H1 (cell line): ENCODE results near the gene ARL2BP. TPM values are rescaled to one million over a fixed set of nuclear protein-coding genes. Genes with fewer than 3 reads are reported as not detected.

Experiments used
- CTCF ChIA-PET: fragments of 300-600 bp; sonication (Branson Sonifier 250); formaldehyde crosslinking; loops from one replicate; lab custom pipeline; 2021; ENCODE audit not compliant: partially characterized antibody; lab: Charles Lee
- POLR2A ChIA-PET: fragments of 300-600 bp; sonication (Branson Sonifier 250); formaldehyde crosslinking; loops from one replicate; lab custom pipeline; 2021; ENCODE audit warnings: inconsistent platforms; ENCODE audit not compliant: partially characterized antibody; lab: Charles Lee
- DNase-seq, 2 experiments: peaks; one replicate each; pipeline versions ENCODE4 v3.0.0 to v3.0.0-alpha.2; 2010 to 2022; ENCODE audit warnings: low spot score in 2 of 2, low read depth in 1 of 2, mixed read lengths in 1 of 2
- FAIRE-seq: peaks from 2 replicates; lab custom pipeline; 2011; peaks lifted over from hg19 to GRCh38; lab: Jason Lieb, UNC
- H2AFZ ChIP-seq: 2 replicates; pipeline ENCODE4 v1.8.1; 2012; ENCODE audit warnings: low read length, inconsistent platforms
- H2AK5ac ChIP-seq: 2 replicates; pipeline ENCODE4 v1.6.1; 2013; ENCODE audit warnings: low read depth, low read length
- H2BK120ac ChIP-seq: replicated peaks from 2 replicates; pipeline ENCODE3; 2013; ENCODE audit warnings: low read depth, low read length, inconsistent platforms
- H2BK12ac ChIP-seq: 2 replicates; pipeline ENCODE4 v1.6.1; 2013; ENCODE audit warnings: low read depth, low read length
- H2BK15ac ChIP-seq: 2 replicates; pipeline ENCODE4 v1.6.1; 2013; ENCODE audit warnings: low read length
- H2BK20ac ChIP-seq: 2 replicates; pipeline ENCODE4 v1.6.1; 2013; ENCODE audit warnings: low read length
- H2BK5ac ChIP-seq: 2 replicates; pipeline ENCODE4 v1.6.1; 2013; ENCODE audit warnings: low read depth, low read length
- H3K14ac ChIP-seq: 2 replicates; pipeline ENCODE4 v1.6.1; 2013; ENCODE audit warnings: inconsistent platforms; ENCODE audit not compliant: insufficient read length
- H3K18ac ChIP-seq: 2 replicates; pipeline ENCODE4 v1.6.1; 2013; ENCODE audit warnings: low read length; ENCODE audit errors: extremely low read depth
- H3K23ac ChIP-seq: 2 replicates; pipeline ENCODE4 v1.6.1; 2013; ENCODE audit warnings: inconsistent platforms; ENCODE audit not compliant: insufficient read length
- H3K23me2 ChIP-seq: 2 replicates; pipeline ENCODE4 v1.6.1; 2013; ENCODE audit warnings: low read depth, low read length
- H3K27ac ChIP-seq: 2 replicates; pipeline ENCODE4 v1.6.1; 2011; ENCODE audit warnings: low read depth, low read length, inconsistent platforms
- H3K27me3 ChIP-seq, 4 experiments: replicated peaks in 1 of 4; 1 replicate in 1 of 4; 2 replicates in 3 of 4; pipeline versions ENCODE4 v1.6.1 to v1.8.1; 2011 to 2013; ENCODE audit warnings: low read length in 3 of 4, mild to moderate bottlenecking in 3 of 4, inconsistent platforms in 2 of 4, mixed read lengths in 2 of 4, moderate library complexity in 1 of 4; ENCODE audit not compliant: control insufficient read depth in 3 of 4, insufficient read depth in 3 of 4; ENCODE audit errors: extremely low read depth in 1 of 4
- H3K36me3 ChIP-seq, 4 experiments: 2 replicates each; pipeline versions ENCODE4 v1.6.1 to v1.8.1; 2011 to 2013; ENCODE audit warnings: mild to moderate bottlenecking in 4 of 4, low read length in 3 of 4, moderate library complexity in 2 of 4, control low read depth in 1 of 4, inconsistent platforms in 1 of 4; ENCODE audit not compliant: insufficient read depth in 4 of 4, control insufficient read depth in 2 of 4
- H3K4ac ChIP-seq: replicated peaks from 2 replicates; pipeline ENCODE3; 2013; ENCODE audit warnings: low read length, low read depth, mixed read lengths, inconsistent platforms; ENCODE audit not compliant: insufficient read length
- H3K4me1 ChIP-seq, 4 experiments: replicated peaks in 1 of 4; 1 replicate in 1 of 4; 2 replicates in 3 of 4; pipeline versions ENCODE4 v1.6.1 to v1.8.1; 2011 to 2013; ENCODE audit warnings: low read length in 3 of 4, inconsistent platforms in 2 of 4, mixed read lengths in 1 of 4; ENCODE audit not compliant: insufficient read depth in 4 of 4, control insufficient read depth in 3 of 4
- H3K4me2 ChIP-seq, 2 experiments: 2 replicates each; pipeline versions ENCODE4 v1.6.1 to v1.8.1; 2011 to 2013; ENCODE audit warnings: low read depth in 2 of 2, low read length in 2 of 2, control low read depth in 1 of 2, inconsistent platforms in 1 of 2, mild to moderate bottlenecking in 1 of 2; ENCODE audit not compliant: insufficient read depth in 1 of 2
- H3K4me3 ChIP-seq, 4 experiments: fragments of 200-600, 300-600 bp in 1 of 4; sonication (generic), shearing (Covaris generic), sonication (Bioruptor Twin) in 1 of 4; 2 replicates each; pipeline versions ENCODE4 v1.5.1 to v1.8.1; 2011 to 2016; ENCODE audit warnings: low read length in 4 of 4, low read depth in 3 of 4, control low read depth in 2 of 4, inconsistent platforms in 2 of 4, mild to moderate bottlenecking in 2 of 4, mixed read lengths in 1 of 4, moderate library complexity in 1 of 4; ENCODE audit not compliant: insufficient read depth in 2 of 4; ENCODE audit errors: extremely low read depth in 1 of 4
- H3K56ac ChIP-seq: replicated peaks from 2 replicates; pipeline ENCODE3; 2013; ENCODE audit warnings: low read depth, mild to moderate bottlenecking, mixed read lengths, low read length, inconsistent platforms; ENCODE audit not compliant: insufficient read length
- H3K79me1 ChIP-seq: 2 replicates; pipeline ENCODE4 v1.6.1; 2013; ENCODE audit warnings: low read depth, low read length, control low read depth
- H3K79me2 ChIP-seq, 2 experiments: 2 replicates each; pipeline versions ENCODE4 v1.6.1 to v1.8.1; 2012 to 2013; ENCODE audit warnings: low read length in 2 of 2, mild to moderate bottlenecking in 2 of 2, inconsistent platforms in 1 of 2; ENCODE audit not compliant: insufficient read depth in 2 of 2, control insufficient read depth in 1 of 2
- H3K9ac ChIP-seq, 4 experiments: replicated peaks in 1 of 4; 1 replicate in 1 of 4; 2 replicates in 3 of 4; pipeline versions ENCODE4 v1.6.1 to v1.8.1; 2011 to 2013; ENCODE audit warnings: low read depth in 3 of 4, low read length in 3 of 4, control low read depth in 2 of 4, mild to moderate bottlenecking in 2 of 4, moderate library complexity in 2 of 4, inconsistent platforms in 1 of 4; ENCODE audit errors: extremely low read depth in 1 of 4
- H3K9me3 ChIP-seq, 2 experiments: 2 replicates each; pipeline versions ENCODE4 v1.6.1 to v1.8.1; 2012 to 2013; ENCODE audit warnings: mild to moderate bottlenecking in 2 of 2, moderate library complexity in 2 of 2, control low read depth in 1 of 2, inconsistent platforms in 1 of 2, low read depth in 1 of 2, low read length in 1 of 2, mixed read lengths in 1 of 2; ENCODE audit not compliant: insufficient read depth in 2 of 2
- H4K20me1 ChIP-seq, 2 experiments: replicated peaks in 1 of 2; 2 replicates each; pipeline versions ENCODE3 to v1.8.1; 2011 to 2013; ENCODE audit warnings: inconsistent platforms in 2 of 2, low read length in 2 of 2, mild to moderate bottlenecking in 1 of 2; ENCODE audit not compliant: insufficient read depth in 2 of 2, control insufficient read depth in 1 of 2
- H4K5ac ChIP-seq: 2 replicates; pipeline ENCODE4 v1.6.1; 2013; ENCODE audit warnings: low read length, low read depth, mixed read lengths, inconsistent platforms; ENCODE audit not compliant: insufficient read length
- H4K8ac ChIP-seq: 2 replicates; pipeline ENCODE4 v1.8.0; 2013; ENCODE audit warnings: mild to moderate bottlenecking, moderate library complexity, low read length, inconsistent platforms; ENCODE audit not compliant: insufficient read depth; ENCODE audit errors: extremely low read depth
- H4K91ac ChIP-seq: replicated peaks from 2 replicates; pipeline ENCODE3; 2013; ENCODE audit warnings: low read length, mixed read lengths, inconsistent platforms; ENCODE audit not compliant: insufficient read length
- BCL11A ChIP-seq, 2 experiments: IDR thresholded peaks; one replicate each; pipeline ENCODE4 v1.6.1; 2011; ENCODE audit warnings: low read depth in 2 of 2, low read length in 2 of 2, mild to moderate bottlenecking in 2 of 2
- BRCA1 ChIP-seq: IDR thresholded peaks from 2 replicates; pipeline ENCODE4 v1.6.1; 2012; ENCODE audit warnings: low read depth, low read length, improper control_type of control experiment
- CBX8 ChIP-seq: fragments of 300-800, 300-1000 bp; sonication (generic); IDR thresholded peaks from 2 replicates; pipeline ENCODE4 v1.7.1; 2016; ENCODE audit warnings: low read depth, low read length, borderline replicate concordance
- CTCF ChIP-seq, 3 experiments: IDR thresholded peaks; 1 replicate in 2 of 3; 2 replicates in 1 of 3; pipeline versions ENCODE4 v1.5.1 to v1.6.1; 2011; ENCODE audit warnings: low read length in 3 of 3, mild to moderate bottlenecking in 3 of 3, inconsistent platforms in 2 of 3, low read depth in 1 of 3, moderate library complexity in 1 of 3; ENCODE audit not compliant: insufficient read depth in 1 of 3; ENCODE audit errors: control extremely low read depth in 1 of 3
- HDAC6 ChIP-seq: IDR thresholded peaks from one replicate; pipeline ENCODE4 v1.7.1; 2012; ENCODE audit warnings: low read depth, mild to moderate bottlenecking, inconsistent platforms, low read length, moderate library complexity
- KDM1A ChIP-seq: fragments of 200-600, 300-600 bp; sonication (generic); IDR thresholded peaks from 2 replicates; pipeline ENCODE4 v1.7.1; 2016; ENCODE audit warnings: mild to moderate bottlenecking, low read length, borderline replicate concordance
- MAFK ChIP-seq: IDR thresholded peaks from 2 replicates; pipeline ENCODE4 v1.6.1; 2012; ENCODE audit warnings: low read depth, mild to moderate bottlenecking, improper control_type of control experiment, low read length
- MAX ChIP-seq: IDR thresholded peaks from 2 replicates; pipeline ENCODE4 v1.6.1; 2012; ENCODE audit warnings: inconsistent platforms
- RFX5 ChIP-seq: IDR thresholded peaks from 2 replicates; pipeline ENCODE4 v1.6.1; 2011; ENCODE audit warnings: low read depth, low read length, improper control_type of control experiment, borderline replicate concordance
- SIRT6 ChIP-seq: IDR thresholded peaks from one replicate; pipeline ENCODE4 v1.7.1; 2012; ENCODE audit warnings: low read length, inconsistent platforms
- SP2 ChIP-seq: IDR thresholded peaks from 2 replicates; pipeline ENCODE4 v1.6.1; 2012; ENCODE audit warnings: mild to moderate bottlenecking, low read length, inconsistent platforms
- TAF7 ChIP-seq: optimal IDR thresholded peaks from 2 replicates; pipeline ENCODE3; 2011; ENCODE audit warnings: low read depth, mild to moderate bottlenecking, inconsistent platforms, low read length, moderate library complexity, borderline replicate concordance
- TEAD4 ChIP-seq: IDR thresholded peaks from 2 replicates; pipeline ENCODE4 v1.6.1; 2012; ENCODE audit warnings: low read depth, low read length, inconsistent platforms, mixed read lengths
- YY1 ChIP-seq: IDR thresholded peaks from 2 replicates; pipeline ENCODE4 v1.6.1; 2011; ENCODE audit warnings: low read depth, mild to moderate bottlenecking, low read length
- polyA plus RNA-seq, 7 experiments: library from polyadenylated mRNA; depleted of rRNA in 3 of 7; stranded (reverse) in 5 of 7; unstranded in 2 of 7; fragments of >200 nt in 5 of 7; fragments of 200-250 nt in 2 of 7; gene quantifications; 1 replicate in 5 of 7; 2 replicates in 1 of 7; 4 replicates in 1 of 7; pipeline versions ENCODE4 v1.2.1 to v1.2.3, GENCODE V29; 2011 to 2013; ENCODE audit warnings: missing spikeins in 2 of 7, mixed read lengths in 2 of 7
- total RNA-seq: library from RNA; stranded (reverse); fragmentation: NEBNext Ultra II Directional; extraction: Animal tissue kit (Norgen Biotek cat#: 25700); gene quantifications from 2 replicates; pipeline ENCODE4 v1.2.1, GENCODE V29; 2021

The ARL2BP gene
- total and polyA plus RNA-seq, 2 of the 8 experiments (the other 6 are each of a cell fraction or from before 2014, with no cell fraction given) = 13.6 to 18.3 TPM

DNA sequence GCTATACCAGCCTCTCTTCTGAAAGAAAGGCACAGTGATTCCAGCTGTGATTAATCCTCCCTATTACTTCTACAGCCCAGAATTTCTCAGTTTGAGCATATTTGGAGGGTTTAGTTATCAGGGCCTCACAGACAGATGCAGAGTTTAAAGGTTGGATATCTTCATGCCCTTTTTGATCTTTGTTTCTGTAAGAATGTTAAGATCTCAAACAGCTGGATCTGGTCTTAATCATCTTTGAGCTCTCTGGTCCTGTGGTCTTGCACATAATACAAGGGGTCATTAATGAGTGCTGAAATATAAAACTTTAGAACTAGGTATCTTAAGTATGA, 9.1 kb upstream of the ARL2BP start:
- Histone ChIP-seq H3K27me3 (no peaks in the 10 kb centered on the region), H2BK12ac (no peak overlapping the region), H3K79me1 (no peaks in the 10 kb centered on the region), H2BK20ac (no peak overlapping the region), H3K14ac (no peak overlapping the region), H3K4me3 (no peak overlapping the region), H3K9me3 (no peaks in the 10 kb centered on the region), H2BK120ac (no peak overlapping the region), H3K18ac (no peak overlapping the region), H4K91ac (no peak overlapping the region), H2AK5ac (no peak overlapping the region), H3K27ac (no peak overlapping the region), H3K9ac (no peak overlapping the region), H3K36me3 (peaks cover 18 to 38% (median 29%) of the 10 kb centered on the region in 4 experiments; a peak in 7 of 8 replicates), H3K23ac (no peak overlapping the region), H3K4me2 (no peak overlapping the region), H2BK5ac (no peak overlapping the region), H3K56ac (no peak overlapping the region), H3K23me2 (peaks cover 2% of the 10 kb centered on the region), H4K8ac (no peak overlapping the region), H3K79me2 (no peaks in the 10 kb centered on the region), H3K4me1 (no peaks in the 10 kb centered on the region), H2BK15ac (no peak overlapping the region), H2AFZ (no peak overlapping the region), H4K20me1 (no peaks in the 10 kb centered on the region), H4K5ac (no peak overlapping the region), H3K4ac (no peak overlapping the region)
- POLR2A ChIA-PET = interaction anchor here (1.4 kb wide), 1 partner anchor 10 kb away, joined by 3 read pairs; no protein-coding TSS in a partner anchor
- FAIRE-seq = no peak
- CTCF ChIA-PET = interaction anchor here (0.5 to 1.3 kb wide), 3 partner anchors 12 to 14 kb away, joined by 3 read pairs; no protein-coding TSS in a partner anchor
- DNase-seq = no peak
- TF ChIP-seq KDM1A (no peak), YY1 (no peak), RFX5 (no peak), BCL11A (IDR thresholded peaks at IDR 0.05; ENCODE audit: low read depth in 2 of 2, low read length in 2 of 2) (no peak), HDAC6 (no peak), MAFK (no peak), MAX (no peak), TAF7 (no peak), BRCA1 (no peak), TEAD4 (no peak), SP2 (no peak), CBX8 (no peak), CTCF (IDR thresholded peaks at IDR 0.05; ENCODE audit: control extremely low read depth in 1 of 3, insufficient read depth in 1 of 3, low read depth in 1 of 3, low read length in 3 of 3) (no peak), SIRT6 (no peak)
